BJ (cell line): ENCODE results near the gene LRMDA. TPM values are rescaled to one million over a fixed set of nuclear protein-coding genes. Genes with fewer than 3 reads are reported as not detected.

ENCODE experiments used
- CTCF ChIA-PET: fragments of 350-600 bp; formaldehyde crosslinking; extraction: SDS; loops from one replicate; lab custom pipeline; 2021; ENCODE audit warnings: antibody characterized with exemption, inconsistent platforms; lab: Yijun Ruan, JAX
- POLR2A ChIA-PET: fragments of 300-600 bp; sonication (Branson Sonifier 250); formaldehyde crosslinking; extraction: SDS; loops from one replicate; lab custom pipeline; 2021; ENCODE audit warnings: antibody characterized with exemption; lab: Charles Lee
- DNase-seq: peaks from one replicate; pipeline ENCODE4 v3.0.0-alpha.2; 2011; ENCODE audit warnings: low read depth
- H3K27me3 ChIP-seq: 2 replicates; pipeline ENCODE4 v1.6.0; 2011; ENCODE audit warnings: low read length; ENCODE audit not compliant: control insufficient read depth, insufficient read depth
- H3K36me3 ChIP-seq: 2 replicates; pipeline ENCODE4 v1.5.1; 2011; ENCODE audit warnings: low read length; ENCODE audit not compliant: control insufficient read depth, insufficient read depth
- H3K4me3 ChIP-seq: 2 replicates; pipeline ENCODE4 v1.5.1; 2011; ENCODE audit warnings: low read depth, mild to moderate bottlenecking, control low read depth, low read length
- CTCF ChIP-seq: IDR thresholded peaks from 2 replicates; pipeline ENCODE4 v1.5.1; 2011; ENCODE audit warnings: low read depth, mild to moderate bottlenecking, control low read depth, inconsistent platforms, low read length, moderate library complexity; ENCODE audit not compliant: insufficient read depth
- polyA plus RNA-seq: library from polyadenylated mRNA; depleted of rRNA; stranded (reverse); fragments of >200 nt; gene quantifications from 2 replicates; pipeline ENCODE4 v1.2.3, GENCODE V29; 2011

Gene LRMDA
- polyA plus RNA-seq, 1 experiment: not detected

- no peak for DNase-seq
- CTCF ChIA-PET: interaction anchor here (0.6 kb wide), 1 partner anchor 724 kb away, joined by 3 read pairs; no protein-coding TSS in a partner anchor
- no peak for TF ChIP-seq CTCF
- Histone ChIP-seq H3K36me3 (no peaks in the 10 kb centered on the region), H3K27me3 (no peaks in the 10 kb centered on the region; the same call in 1 of the 2 replicates), H3K4me3 (no peak overlapping the region)
- POLR2A ChIA-PET: no interaction called here
These were observed 504.4 kb downstream of the LRMDA start for GRCh38 chr10:75935650-75936400.

GRCh38 chr10:75936841-75937240, 505.4 kb downstream of the LRMDA start:
- CTCF ChIA-PET: interaction anchor here (0.6 to 1.2 kb wide), 3 partner anchors 12 to 985 kb away, joined by 3 read pairs; no protein-coding TSS in a partner anchor
- POLR2A ChIA-PET: no interaction called here

GRCh38 chr10:75937823-75938222, 506.4 kb downstream of the LRMDA start:
- DNase-seq: no peak
- H3K27me3 ChIP-seq: no peaks in the 10 kb centered on the region; the same call in none of the 2 replicates
- CTCF ChIA-PET: interaction anchor here (0.5 to 1.4 kb wide), 2 partner anchors 16 to 406 kb away, joined by 3 read pairs; no protein-coding TSS in a partner anchor
- POLR2A ChIA-PET: no interaction called here
- TF ChIP-seq CTCF: no peak
- H3K36me3 ChIP-seq: no peaks in the 10 kb centered on the region
- no peak overlapping the region for H3K4me3 ChIP-seq

More at GRCh38 chr10:75936841-75937240, 505.4 kb downstream of the LRMDA start:
- no peak for TF ChIP-seq CTCF
- H3K4me3 ChIP-seq: no peak overlapping the region
- no peaks in the 10 kb centered on the region for H3K36me3 ChIP-seq
- H3K27me3 ChIP-seq: no peaks in the 10 kb centered on the region; the same call in none of the 2 replicates
- no peak for DNase-seq

- no peak for DNase-seq
- CTCF ChIA-PET: interaction anchor here (0.5 to 1.4 kb wide), 2 partner anchors 17 to 407 kb away, joined by 3 read pairs; no protein-coding TSS in a partner anchor
- POLR2A ChIA-PET: no interaction called here
- TF ChIP-seq CTCF: no peak
- Histone ChIP-seq H3K4me3 (no peak overlapping the region), H3K36me3 (no peaks in the 10 kb centered on the region), H3K27me3 (no peaks in the 10 kb centered on the region; the same call in 1 of the 2 replicates)
These were observed 507.1 kb downstream of the LRMDA start for GRCh38 chr10:75938380-75939122.

- Histone ChIP-seq H3K36me3 (no peaks in the 10 kb centered on the region), H3K27me3 (no peaks in the 10 kb centered on the region; the same call in 1 of the 2 replicates), H3K4me3 (no peak overlapping the region)
- TF ChIP-seq CTCF: no peak
- ChIA-PET CTCF (no interaction called here), POLR2A (no interaction called here)
- no peak for DNase-seq
These were observed 508.1 kb downstream of the LRMDA start for GRCh38 chr10:75939541-75939940.
